Activated effector memory CD4-positive, alpha-beta T cell treated with Interleukin-2 at 50 U/mL for 16 hours (primary cell): ENCODE measurements around the gene EID3.
"Not testable (repeated sequence)": the region's sequence is repeated elsewhere in the genome, so short reads cannot be mapped to it uniquely, and the experiment has no call there.

Experiments used
- DNase-seq: peaks from one replicate; pipeline ENCODE4 v3.0.0-alpha.2; 2020

The EID3 gene

GRCh38 chr12:104290320-104290719 is 13.2 kb upstream of the EID3 start:
- no peak for DNase-seq

- no peak for DNase-seq
Observed at GRCh38 chr12:104290855-104291254, 12.7 kb upstream of the EID3 start.

GRCh38 chr12:104291867-104292524 is 11.5 kb upstream of the EID3 start:
- DNase-seq = no peak

GRCh38 chr12:104292872-104293794 is 10.4 kb upstream of the EID3 start:
- no peak for DNase-seq

GRCh38 chr12:104294158-104294859 is 9.2 kb upstream of the EID3 start:
- not testable (repeated sequence) for DNase-seq

- DNase-seq = no peak
Observed at GRCh38 chr12:104294927-104295668, 8.4 kb upstream of the EID3 start.

- no peak for DNase-seq
Observed at GRCh38 chr12:104295954-104296353, 7.6 kb upstream of the EID3 start.

- DNase-seq = no peak
Observed at GRCh38 chr12:104296718-104297117, 6.8 kb upstream of the EID3 start.

- DNase-seq = no peak
Observed at GRCh38 chr12:104297477-104298113, 5.9 kb upstream of the EID3 start.

- no peak for DNase-seq
Observed at GRCh38 chr12:104299842-104300481, 3.6 kb upstream of the EID3 start.

GRCh38 chr12:104304261-104305009 is 896 bp downstream of the EID3 start:
- DNase-seq = no peak

GRCh38 chr12:104305349-104305748 is 1.8 kb downstream of the EID3 start:
- no peak for DNase-seq

GRCh38 chr12:104306376-104306775 is 2.8 kb downstream of the EID3 start:
- no peak for DNase-seq

- DNase-seq = no peak
Observed at GRCh38 chr12:104306943-104307654, 3.6 kb downstream of the EID3 start.

GRCh38 chr12:104307655-104308000 is 4.1 kb downstream of the EID3 start:
- no peak for DNase-seq

GRCh38 chr12:104309446-104309993 is 6.0 kb downstream of the EID3 start:
- no peak for DNase-seq

- DNase-seq = no peak
Observed at GRCh38 chr12:104310751-104311633, 7.5 kb downstream of the EID3 start.

GRCh38 chr12:104312202-104312601 is 8.7 kb downstream of the EID3 start:
- DNase-seq = no peak

GRCh38 chr12:104312654-104313053 is 9.1 kb downstream of the EID3 start:
- DNase-seq = no peak
